ENCODE measurements around the gene GNB1L.

DNA sequence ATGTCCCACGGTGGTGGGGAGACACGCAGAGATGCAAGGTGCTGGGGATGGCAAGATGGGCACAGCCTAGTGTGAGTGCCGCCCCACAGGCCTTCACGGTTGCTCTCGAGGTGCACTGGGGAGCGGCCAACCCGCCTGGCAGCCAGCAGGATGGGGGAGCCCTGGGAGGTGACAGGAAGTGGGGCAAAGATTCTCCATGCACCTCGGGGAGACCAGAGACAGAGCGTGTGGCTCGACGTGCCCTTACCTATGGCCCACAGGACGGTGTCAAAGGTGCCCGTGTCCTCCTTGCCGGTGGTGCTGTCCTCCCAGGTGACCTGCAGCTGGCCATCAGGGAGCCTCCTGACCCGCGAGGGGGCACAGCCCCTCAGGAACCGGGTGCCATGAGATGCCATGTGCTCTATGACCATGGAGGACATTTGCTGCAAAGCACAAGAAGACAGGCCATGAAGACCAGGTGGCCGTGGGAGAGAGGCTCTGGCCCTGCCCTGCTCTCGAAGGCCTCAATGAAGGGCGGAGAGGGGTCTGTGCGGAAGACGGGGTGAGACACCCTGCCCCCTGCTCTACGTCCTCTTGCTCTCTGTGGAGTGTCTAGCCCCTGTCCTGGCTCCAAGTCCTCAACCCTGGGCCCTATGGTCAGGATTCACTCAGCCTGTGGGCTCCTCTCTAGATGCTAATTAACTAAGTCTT lies 40.6 kb upstream of the GNB1L start:
- TF ChIP-seq EZH2phosphoT487 (IDR thresholded peaks at IDR 0.05; ENCODE audit: insufficient read depth, low read depth) = no peak
- no peak for TF ChIP-seq EZH2 (IDR thresholded peaks at IDR 0.05; ENCODE audit: insufficient read depth, poor library complexity, severe bottlenecking)

All from GM23248 (cell line).